Cardiac septum (tissue), 1 donor: ENCODE measurements around the gene GCK. TPM values are rescaled to one million over a fixed set of nuclear protein-coding genes. Genes with fewer than 3 reads are reported as not detected.

ENCODE experiments used
- total RNA-seq: library from RNA; stranded (reverse); fragmentation: NEBNext Ultra II Directional; extraction: Animal tissue kit (Norgen Biotek cat#: 25700); gene quantifications from one replicate; pipeline ENCODE4 v1.2.1, GENCODE V29; 2021
- donor health status: DM: no; HTN: no; CAD: no.

GCK gene
- total RNA-seq, 1 donor from 2014 or later, result 3.7 TPM

Other genes with a start within 250 kb of the GCK start
- gene SPDYE1, start 191.5 kb downstream of the GCK start, total RNA-seq, result 0.13 TPM
- gene DBNL, start 144.7 kb downstream of the GCK start, total RNA-seq, result 48.9 TPM
- 322 TPM for gene PGAM2, start 123.9 kb downstream of the GCK start, total RNA-seq
- gene POLM, start 106.9 kb downstream of the GCK start, total RNA-seq, result 13.9 TPM
- gene AEBP1, start 85.1 kb downstream of the GCK start, total RNA-seq, result 93.1 TPM
- 88.1 TPM for gene POLD2, start 65.9 kb downstream of the GCK start, total RNA-seq
- 2,493 TPM for gene MYL7, start 48.1 kb downstream of the GCK start, total RNA-seq
- gene YKT6, start 11.5 kb upstream of the GCK start, total RNA-seq, result 56.1 TPM
- gene CAMK2B, start 136.2 kb upstream of the GCK start, total RNA-seq, result 149 TPM